ENCODE measurements around the gene CMSS1.

CMSS1 gene

DNA sequence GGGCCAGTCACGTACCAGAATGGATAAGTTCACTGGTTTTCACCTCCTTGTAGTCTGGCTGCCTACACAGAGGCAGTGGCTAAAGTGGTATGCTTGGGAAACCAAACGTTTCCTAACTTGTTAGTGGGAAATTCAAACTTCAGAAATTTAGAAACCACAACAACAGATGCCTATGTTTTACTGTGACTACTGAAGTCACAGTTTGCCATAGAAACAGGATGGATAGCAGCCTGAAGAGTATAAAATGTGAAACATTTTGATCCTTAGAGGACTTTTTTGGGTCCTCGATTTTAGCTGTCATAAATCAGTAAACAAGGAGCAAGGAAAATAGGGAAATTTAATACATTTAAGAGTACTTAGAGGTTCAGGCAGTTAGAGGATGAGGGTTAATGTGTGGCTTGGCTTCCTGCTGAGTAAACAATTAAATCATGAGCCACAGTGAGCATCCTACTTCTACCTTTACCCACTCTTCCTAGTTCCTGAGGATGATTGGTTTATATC is 48.6 kb downstream of the CMSS1 start (continued):
- TF ChIP-seq, protein P1, sequence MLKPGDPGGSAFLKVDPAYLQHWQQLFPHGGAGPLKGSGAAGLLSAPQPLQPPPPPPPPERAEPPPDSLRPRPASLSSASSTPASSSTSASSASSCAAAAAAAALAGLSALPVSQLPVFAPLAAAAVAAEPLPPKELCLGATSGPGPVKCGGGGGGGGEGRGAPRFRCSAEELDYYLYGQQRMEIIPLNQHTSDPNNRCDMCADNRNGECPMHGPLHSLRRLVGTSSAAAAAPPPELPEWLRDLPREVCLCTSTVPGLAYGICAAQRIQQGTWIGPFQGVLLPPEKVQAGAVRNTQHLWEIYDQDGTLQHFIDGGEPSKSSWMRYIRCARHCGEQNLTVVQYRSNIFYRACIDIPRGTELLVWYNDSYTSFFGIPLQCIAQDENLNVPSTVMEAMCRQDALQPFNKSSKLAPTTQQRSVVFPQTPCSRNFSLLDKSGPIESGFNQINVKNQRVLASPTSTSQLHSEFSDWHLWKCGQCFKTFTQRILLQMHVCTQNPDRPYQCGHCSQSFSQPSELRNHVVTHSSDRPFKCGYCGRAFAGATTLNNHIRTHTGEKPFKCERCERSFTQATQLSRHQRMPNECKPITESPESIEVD (tag by site-specific recombination; IDR thresholded peaks at IDR 0.05) = peak; percentile 97
- TF ChIP-seq ZNF843 (tag by site-specific recombination; IDR thresholded peaks at IDR 0.05) (peak; percentile 59; the same call in 1 of the 2 replicates), PRDM1 (tag by site-specific recombination; IDR thresholded peaks at IDR 0.05) (0 out of 2 replicates have a peak, but pooled peaks have one; percentile 4), ZNF426 (tag by site-specific recombination; IDR thresholded peaks at IDR 0.05) (no peak), ZNF707 (tag by site-specific recombination; IDR thresholded peaks at IDR 0.05) (no peak), ATF2 (tag by site-specific recombination; IDR thresholded peaks at IDR 0.05; ENCODE audit: low read depth) (no peak), ZNF350 (tag by site-specific recombination; IDR thresholded peaks at IDR 0.05) (no peak), ZFP3 (tag by site-specific recombination; IDR thresholded peaks at IDR 0.05; ENCODE audit: low read depth) (no peak), ZSCAN4 (tag by site-specific recombination; IDR thresholded peaks at IDR 0.05) (no peak), ZNF544 (tag by site-specific recombination; IDR thresholded peaks at IDR 0.05) (no peak), ZNF433 (tag by site-specific recombination; IDR thresholded peaks at IDR 0.05; ENCODE audit: low read depth) (no peak), ZNF561 (tag by site-specific recombination; IDR thresholded peaks at IDR 0.05; ENCODE audit: borderline replicate concordance) (no peak), ZNF394 (tag by site-specific recombination; IDR thresholded peaks at IDR 0.05; ENCODE audit: borderline replicate concordance) (0 out of 2 replicates have a peak, but pooled peaks have one; percentile 15), BCL6B (tag by site-specific recombination; IDR thresholded peaks at IDR 0.05) (no peak), ZNF214 (tag by site-specific recombination; IDR thresholded peaks at IDR 0.05; ENCODE audit: borderline replicate concordance) (no peak), FEZF1 (tag by site-specific recombination; IDR thresholded peaks at IDR 0.05) (peak; percentile 64), ZNF169 (tag by site-specific recombination; IDR thresholded peaks at IDR 0.05) (no peak), ZNF549 (tag by site-specific recombination; IDR thresholded peaks at IDR 0.05) (no peak), ZNF704 (tag by site-specific recombination; IDR thresholded peaks at IDR 0.05) (no peak), PRDM4 (tag by site-specific recombination; IDR thresholded peaks at IDR 0.05) (no peak), ZNF768 (tag by site-specific recombination; IDR thresholded peaks at IDR 0.05) (no peak), ZNF514 (tag by site-specific recombination; IDR thresholded peaks at IDR 0.05) (no peak), ZEB2 (tag by site-specific recombination; IDR thresholded peaks at IDR 0.05) (no peak), ZNF837 (tag by site-specific recombination; IDR thresholded peaks at IDR 0.05) (no peak), ZNF416 (tag by site-specific recombination; IDR thresholded peaks at IDR 0.05) (no peak), SP3 (tag by site-specific recombination; IDR thresholded peaks at IDR 0.05) (no peak), ZNF548 (tag by site-specific recombination; IDR thresholded peaks at IDR 0.05) (no peak)
- TF ChIP-seq, protein P2, sequence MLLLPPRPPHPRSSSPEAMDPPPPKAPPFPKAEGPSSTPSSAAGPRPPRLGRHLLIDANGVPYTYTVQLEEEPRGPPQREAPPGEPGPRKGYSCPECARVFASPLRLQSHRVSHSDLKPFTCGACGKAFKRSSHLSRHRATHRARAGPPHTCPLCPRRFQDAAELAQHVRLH (tag by site-specific recombination; IDR thresholded peaks at IDR 0.05) = no peak
- TF ChIP-seq, protein P3, sequence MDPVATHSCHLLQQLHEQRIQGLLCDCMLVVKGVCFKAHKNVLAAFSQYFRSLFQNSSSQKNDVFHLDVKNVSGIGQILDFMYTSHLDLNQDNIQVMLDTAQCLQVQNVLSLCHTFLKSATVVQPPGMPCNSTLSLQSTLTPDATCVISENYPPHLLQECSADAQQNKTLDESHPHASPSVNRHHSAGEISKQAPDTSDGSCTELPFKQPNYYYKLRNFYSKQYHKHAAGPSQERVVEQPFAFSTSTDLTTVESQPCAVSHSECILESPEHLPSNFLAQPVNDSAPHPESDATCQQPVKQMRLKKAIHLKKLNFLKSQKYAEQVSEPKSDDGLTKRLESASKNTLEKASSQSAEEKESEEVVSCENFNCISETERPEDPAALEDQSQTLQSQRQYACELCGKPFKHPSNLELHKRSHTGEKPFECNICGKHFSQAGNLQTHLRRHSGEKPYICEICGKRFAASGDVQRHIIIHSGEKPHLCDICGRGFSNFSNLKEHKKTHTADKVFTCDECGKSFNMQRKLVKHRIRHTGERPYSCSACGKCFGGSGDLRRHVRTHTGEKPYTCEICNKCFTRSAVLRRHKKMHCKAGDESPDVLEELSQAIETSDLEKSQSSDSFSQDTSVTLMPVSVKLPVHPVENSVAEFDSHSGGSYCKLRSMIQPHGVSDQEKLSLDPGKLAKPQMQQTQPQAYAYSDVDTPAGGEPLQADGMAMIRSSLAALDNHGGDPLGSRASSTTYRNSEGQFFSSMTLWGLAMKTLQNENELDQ (tag by site-specific recombination; IDR thresholded peaks at IDR 0.05; ENCODE audit: low read depth) = no peak
